ENCODE data around the gene TRMU. TPM values are rescaled to one million over a fixed set of nuclear protein-coding genes. Genes with fewer than 3 reads are reported as not detected.

Gene TRMU
- total RNA-seq, 2 donors from 2014 or later = 79.7 to 84.5 TPM

GRCh38 chr22:46378426-46379065 lies 43.0 kb downstream of the TRMU start:
- Mint-ChIP-seq H3K27me3 (ENCODE audit: insufficient read depth) (no peaks in the 10 kb centered on the region), H3K4me1 (peaks cover 33% of the 10 kb centered on the region), H3K36me3 (ENCODE audit: low read depth) (peaks cover 62% of the 10 kb centered on the region), H3K4me3 (peak overlapping the region; percentile 29), H3K27ac (peak overlapping the region; percentile 96), H3K9me3 (peaks cover 18% of the 10 kb centered on the region)
- no peak for DNase-seq
- Histone ChIP-seq H3K27me3 (ENCODE audit: control insufficient read depth, insufficient read depth, low read length, poor library complexity, severe bottlenecking) (no peaks in the 10 kb centered on the region), H3K27ac (ENCODE audit: low read depth, low read length) (peak overlapping the region; percentile 81), H3K9me3 (ENCODE audit: control insufficient read depth, low read length) (peaks cover 20% of the 10 kb centered on the region), H3K9ac (ENCODE audit: extremely low read depth, low read length, poor library complexity, severe bottlenecking) (peak overlapping the region; percentile 80), H3K4me3 (ENCODE audit: low read length) (no peak overlapping the region), H3K4me1 (ENCODE audit: control insufficient read depth, insufficient read depth, low read length) (peaks cover 12% of the 10 kb centered on the region), H3K36me3 (ENCODE audit: control insufficient read depth, insufficient read depth, low read length) (peaks cover 25% of the 10 kb centered on the region)
- WGBS, 2 experiments (ENCODE audit: insufficient coverage in 1 of 2, insufficient read length in 1 of 2) = 82% methylated on average over 17 to 22 of the region's 22 CpGs
- no peak for TF ChIP-seq CTCF (conservative IDR thresholded peaks at IDR 0.05)

GRCh38 chr22:46379066-46379930 lies 43.8 kb downstream of the TRMU start:
- no peak for TF ChIP-seq CTCF (conservative IDR thresholded peaks at IDR 0.05)
- WGBS, 2 experiments (ENCODE audit: insufficient coverage in 1 of 2, insufficient read length in 1 of 2) = 84 to 93% methylated on average over 23 to 29 of the region's 29 CpGs
- Histone ChIP-seq H3K27me3 (ENCODE audit: control insufficient read depth, insufficient read depth, low read length, poor library complexity, severe bottlenecking) (no peaks in the 10 kb centered on the region), H3K4me1 (ENCODE audit: control insufficient read depth, insufficient read depth, low read length) (peaks cover 12% of the 10 kb centered on the region), H3K27ac (ENCODE audit: low read depth, low read length) (peak overlapping the region; percentile 81), H3K36me3 (ENCODE audit: control insufficient read depth, insufficient read depth, low read length) (peaks cover 25% of the 10 kb centered on the region), H3K9ac (ENCODE audit: extremely low read depth, low read length, poor library complexity, severe bottlenecking) (no peak overlapping the region), H3K4me3 (ENCODE audit: low read length) (no peak overlapping the region), H3K9me3 (ENCODE audit: control insufficient read depth, low read length) (peaks cover 20% of the 10 kb centered on the region)
- peaks cover 33% of the 10 kb centered on the region for H3K4me1 Mint-ChIP-seq
- peak overlapping the region; percentile 96 for H3K27ac Mint-ChIP-seq
- no peak overlapping the region for H3K4me3 Mint-ChIP-seq
- H3K9me3 Mint-ChIP-seq = peaks cover 18% of the 10 kb centered on the region
- H3K36me3 Mint-ChIP-seq (ENCODE audit: low read depth) = peaks cover 61% of the 10 kb centered on the region
- H3K27me3 Mint-ChIP-seq (ENCODE audit: insufficient read depth) = no peaks in the 10 kb centered on the region
- DNase-seq = no peak

- Histone ChIP-seq H3K27me3 (ENCODE audit: control insufficient read depth, insufficient read depth, low read length, poor library complexity, severe bottlenecking) (no peaks in the 10 kb centered on the region), H3K4me3 (ENCODE audit: low read length) (no peak overlapping the region), H3K36me3 (ENCODE audit: control insufficient read depth, insufficient read depth, low read length) (peaks cover 25% of the 10 kb centered on the region), H3K4me1 (ENCODE audit: control insufficient read depth, insufficient read depth, low read length) (peaks cover 12% of the 10 kb centered on the region), H3K9me3 (ENCODE audit: control insufficient read depth, low read length) (peaks cover 20% of the 10 kb centered on the region), H3K27ac (ENCODE audit: low read depth, low read length) (peak overlapping the region; percentile 44), H3K9ac (ENCODE audit: extremely low read depth, low read length, poor library complexity, severe bottlenecking) (no peak overlapping the region)
- Mint-ChIP-seq H3K36me3 (ENCODE audit: low read depth) (peaks cover 60% of the 10 kb centered on the region), H3K9me3 (peaks cover 18% of the 10 kb centered on the region), H3K27me3 (ENCODE audit: insufficient read depth) (no peaks in the 10 kb centered on the region), H3K27ac (peak overlapping the region; percentile 75), H3K4me1 (peaks cover 33% of the 10 kb centered on the region), H3K4me3 (no peak overlapping the region)
- 92 to 93% methylated on average over 16 to 19 of the region's 19 CpGs for WGBS, 2 experiments (ENCODE audit: insufficient coverage in 1 of 2, insufficient read length in 1 of 2)
- no peak for TF ChIP-seq CTCF (conservative IDR thresholded peaks at IDR 0.05)
- no peak for DNase-seq
Observed at GRCh38 chr22:46380069-46380468, 44.6 kb downstream of the TRMU start.
